Endodermal cell (in vitro differentiated cells): ENCODE results near the gene FAR1. TPM values are rescaled to one million over a fixed set of nuclear protein-coding genes. Genes with fewer than 3 reads are reported as not detected.

Experiments used
- DNase-seq: peaks from one replicate; pipeline ENCODE4 v3.0.0-alpha.2; 2017
- H3K27ac ChIP-seq: 2 replicates; pipeline ENCODE4 v1.5.1; 2013; ENCODE audit warnings: mild to moderate bottlenecking, low read depth, low read length, moderate library complexity
- H3K27me3 ChIP-seq: 2 replicates; pipeline ENCODE4 v1.6.1; 2013; ENCODE audit warnings: mild to moderate bottlenecking, low read length, moderate library complexity; ENCODE audit not compliant: insufficient read depth, control insufficient read depth, poor library complexity, severe bottlenecking
- H3K36me3 ChIP-seq: 2 replicates; pipeline ENCODE4 v1.7.0; 2013; ENCODE audit warnings: mild to moderate bottlenecking, low read length, moderate library complexity; ENCODE audit not compliant: control insufficient read depth, insufficient read depth
- H3K4me1 ChIP-seq: one replicate; pipeline ENCODE4 v1.7.0; 2013; ENCODE audit warnings: low read length; ENCODE audit not compliant: control insufficient read depth, insufficient read depth
- H3K4me3 ChIP-seq: 2 replicates; pipeline ENCODE4 v1.5.1; 2013; ENCODE audit warnings: mild to moderate bottlenecking, low read length, moderate library complexity
- H3K9ac ChIP-seq: 2 replicates; pipeline ENCODE4 v1.6.1; 2013; ENCODE audit warnings: mild to moderate bottlenecking, low read length, moderate library complexity; ENCODE audit not compliant: poor library complexity, severe bottlenecking; ENCODE audit errors: extremely low read depth
- H3K9me3 ChIP-seq: 2 replicates; pipeline ENCODE4 v1.6.1; 2013; ENCODE audit warnings: mild to moderate bottlenecking, low read length, moderate library complexity; ENCODE audit not compliant: control insufficient read depth
- H3K27ac Mint-ChIP-seq: 2 replicates; pipeline ENCODE4 v1.8.0; 2020; ENCODE audit warnings: mixed read lengths
- H3K27me3 Mint-ChIP-seq: 2 replicates; pipeline ENCODE4 v1.8.0; 2021; ENCODE audit warnings: mild to moderate bottlenecking, mixed read lengths; ENCODE audit not compliant: insufficient read depth
- H3K36me3 Mint-ChIP-seq: 2 replicates; pipeline ENCODE4 v1.8.0; 2020; ENCODE audit warnings: low read depth, mixed read lengths
- H3K4me1 Mint-ChIP-seq: 2 replicates; pipeline ENCODE4 v1.8.0; 2020; ENCODE audit warnings: mixed read lengths
- H3K4me3 Mint-ChIP-seq: 2 replicates; pipeline ENCODE4 v1.8.0; 2020; ENCODE audit warnings: mild to moderate bottlenecking, moderate library complexity, mixed read lengths
- H3K9me3 Mint-ChIP-seq: 2 replicates; pipeline ENCODE4 v1.8.0; 2020; ENCODE audit warnings: mild to moderate bottlenecking, mixed read lengths
- WGBS, 2 experiments: methylation state at CpG; one replicate each; pipeline versions ENCODE4 v1.1.5 to v1.1.7; 2013; ENCODE audit warnings: missing lambda C conversion rate in 2 of 2, mixed read lengths in 1 of 2; ENCODE audit not compliant: insufficient coverage in 1 of 2, insufficient read length in 1 of 2; 5-methylcytosine and 5-hydroxymethylcytosine counted together
- total RNA-seq, 2 donors: library from RNA; stranded (reverse); fragmentation: NEBNext Ultra II Directional in 1 of 2; extraction: Animal tissue kit (Norgen Biotek cat#: 25700) in 1 of 2; gene quantifications; 2 replicates in 1 of 2; 3 replicates in 1 of 2; pipeline ENCODE4 v1.2.1, GENCODE V29; 2021
- TF ChIP-seq, protein P1 (sequence below): fragments of 200-600 bp; sonication (generic); conservative IDR thresholded peaks from 2 replicates; pipeline ENCODE4 v1.5.0; 2021; ENCODE audit warnings: antibody characterized with exemption, mild to moderate bottlenecking

The FAR1 gene
- total RNA-seq, 2 donors from 2014 or later = 98.3 to 98.8 TPM

DNA sequence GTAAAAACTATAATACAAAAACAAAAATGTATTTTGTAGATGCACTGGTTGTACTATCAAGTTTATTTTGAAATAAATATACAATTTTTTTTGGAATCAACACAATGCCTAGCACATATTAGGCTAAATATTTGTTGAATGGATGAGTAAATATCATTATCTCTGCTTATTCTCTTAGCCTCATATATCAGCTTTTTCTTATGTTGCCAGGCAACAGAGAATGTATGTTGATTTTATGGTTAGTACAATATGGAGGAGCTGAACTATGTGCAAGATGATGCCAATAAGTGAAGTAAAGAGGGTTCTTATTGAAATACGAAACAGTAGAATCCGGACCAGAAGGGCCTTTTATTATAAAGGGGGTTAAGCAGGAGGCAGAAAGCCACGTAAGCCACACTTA lies 94.9 kb downstream of the FAR1 start:
- 79 to 97% methylated on average over 3 of the region's 3 CpGs for WGBS, 2 experiments
- no peak for DNase-seq
- Histone ChIP-seq H3K4me1 (peaks cover 12% of the 10 kb centered on the region), H3K36me3 (no peaks in the 10 kb centered on the region), H3K4me3 (no peak overlapping the region), H3K27ac (no peak overlapping the region), H3K27me3 (no peaks in the 10 kb centered on the region), H3K9me3 (peaks cover 4% of the 10 kb centered on the region), H3K9ac (no peak overlapping the region)
- Mint-ChIP-seq H3K9me3 (peaks cover 5% of the 10 kb centered on the region), H3K36me3 (no peaks in the 10 kb centered on the region), H3K27me3 (peaks cover 1% of the 10 kb centered on the region), H3K4me1 (peaks cover 29% of the 10 kb centered on the region), H3K27ac (no peak overlapping the region), H3K4me3 (no peak overlapping the region)
- TF ChIP-seq, protein P1, sequence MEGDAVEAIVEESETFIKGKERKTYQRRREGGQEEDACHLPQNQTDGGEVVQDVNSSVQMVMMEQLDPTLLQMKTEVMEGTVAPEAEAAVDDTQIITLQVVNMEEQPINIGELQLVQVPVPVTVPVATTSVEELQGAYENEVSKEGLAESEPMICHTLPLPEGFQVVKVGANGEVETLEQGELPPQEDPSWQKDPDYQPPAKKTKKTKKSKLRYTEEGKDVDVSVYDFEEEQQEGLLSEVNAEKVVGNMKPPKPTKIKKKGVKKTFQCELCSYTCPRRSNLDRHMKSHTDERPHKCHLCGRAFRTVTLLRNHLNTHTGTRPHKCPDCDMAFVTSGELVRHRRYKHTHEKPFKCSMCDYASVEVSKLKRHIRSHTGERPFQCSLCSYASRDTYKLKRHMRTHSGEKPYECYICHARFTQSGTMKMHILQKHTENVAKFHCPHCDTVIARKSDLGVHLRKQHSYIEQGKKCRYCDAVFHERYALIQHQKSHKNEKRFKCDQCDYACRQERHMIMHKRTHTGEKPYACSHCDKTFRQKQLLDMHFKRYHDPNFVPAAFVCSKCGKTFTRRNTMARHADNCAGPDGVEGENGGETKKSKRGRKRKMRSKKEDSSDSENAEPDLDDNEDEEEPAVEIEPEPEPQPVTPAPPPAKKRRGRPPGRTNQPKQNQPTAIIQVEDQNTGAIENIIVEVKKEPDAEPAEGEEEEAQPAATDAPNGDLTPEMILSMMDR = no peak

DNA sequence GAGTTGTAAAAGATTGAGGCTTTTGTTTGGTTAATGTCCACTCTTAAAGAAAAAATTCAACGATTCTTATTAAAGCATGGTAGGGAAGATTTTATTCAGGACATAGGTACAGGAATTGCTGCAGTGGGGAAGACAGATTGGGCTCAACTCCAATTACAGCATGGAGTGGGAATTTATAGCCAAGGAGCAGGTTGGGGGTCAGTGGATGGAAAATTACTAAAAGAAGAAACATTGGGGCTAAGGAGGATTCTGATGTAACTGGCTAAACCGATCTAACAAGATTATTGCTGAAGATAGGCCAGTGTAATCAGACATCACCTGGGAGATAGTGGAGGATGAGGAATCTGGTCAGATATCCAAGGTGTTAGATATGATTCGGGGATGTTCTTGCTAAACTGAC lies 97.4 kb downstream of the FAR1 start:
- Histone ChIP-seq H3K36me3 (no peaks in the 10 kb centered on the region), H3K27ac (no peak overlapping the region), H3K4me3 (no peak overlapping the region), H3K27me3 (peaks cover 1% of the 10 kb centered on the region), H3K4me1 (peaks cover 12% of the 10 kb centered on the region), H3K9me3 (peaks cover 12% of the 10 kb centered on the region), H3K9ac (no peak overlapping the region)
- Mint-ChIP-seq H3K4me3 (no peak overlapping the region), H3K4me1 (peaks cover 38% of the 10 kb centered on the region), H3K9me3 (peaks cover 8% of the 10 kb centered on the region), H3K36me3 (no peaks in the 10 kb centered on the region), H3K27me3 (peaks cover 2% of the 10 kb centered on the region), H3K27ac (no peak overlapping the region)
- TF ChIP-seq, protein P1 = no peak
- 58 to 72% methylated on average over 3 of the region's 3 CpGs for WGBS, 2 experiments
- DNase-seq = no peak

DNA sequence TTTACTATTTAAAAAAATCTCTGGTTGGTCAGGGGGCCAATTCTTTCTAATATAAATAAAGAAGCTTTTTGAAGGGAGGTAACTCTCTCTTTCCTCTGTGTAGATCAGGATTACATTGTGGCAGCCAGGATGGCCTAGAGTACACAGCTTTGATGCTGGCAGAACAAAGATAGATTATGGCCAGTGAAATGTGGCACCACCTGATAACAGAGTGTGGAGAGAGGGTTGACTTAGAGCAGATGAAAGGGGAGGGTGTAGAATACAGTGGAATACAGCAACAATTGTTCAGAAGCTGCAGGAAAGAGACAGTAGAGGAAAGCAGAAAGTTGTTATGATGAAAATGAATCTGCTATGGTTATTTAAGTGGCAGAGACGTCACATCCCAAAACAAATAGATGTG lies 99.0 kb downstream of the FAR1 start:
- peaks cover 38% of the 10 kb centered on the region for H3K4me1 Mint-ChIP-seq
- peaks cover 12% of the 10 kb centered on the region for H3K9me3 ChIP-seq
- peaks cover 8% of the 10 kb centered on the region for H3K9me3 Mint-ChIP-seq
- peaks cover 4% of the 10 kb centered on the region for H3K27me3 ChIP-seq
- TF ChIP-seq, protein P1 = no peak
- H3K4me1 ChIP-seq = peaks cover 12% of the 10 kb centered on the region
- peaks cover 4% of the 10 kb centered on the region for H3K27me3 Mint-ChIP-seq
- H3K27ac ChIP-seq = no peak overlapping the region
- no peak overlapping the region for H3K9ac ChIP-seq
- H3K4me3 Mint-ChIP-seq = no peak overlapping the region
- no peaks in the 10 kb centered on the region for H3K36me3 Mint-ChIP-seq
- no peak overlapping the region for H3K4me3 ChIP-seq
- H3K36me3 ChIP-seq = no peaks in the 10 kb centered on the region
- no peak overlapping the region for H3K27ac Mint-ChIP-seq
- WGBS, 2 experiments = 83 to 100% methylated on average over 1 of the region's 1 CpG
- DNase-seq = no peak
